Spleen (tissue), 11 donors: ENCODE results near the gene CPED1. TPM values are rescaled to one million over a fixed set of nuclear protein-coding genes. Genes with fewer than 3 reads are reported as not detected.

Experiments used
- DNase-seq: peaks from one replicate; pipeline ENCODE4 v3.0.0-alpha.2; 2020
- H3K27ac ChIP-seq, 8 donors: fragments of 200-600 bp; sonication (generic) in 7 of 8; 1 replicate in 4 of 8; 2 replicates in 4 of 8; pipeline versions ENCODE4 v1.5.0 to v1.8.0; 2016 to 2021; ENCODE audit warnings: inconsistent platforms in 4 of 8, mild to moderate bottlenecking in 4 of 8, moderate library complexity in 1 of 8
- H3K27me3 ChIP-seq, 7 donors: fragments of 200-600 bp; sonication (generic) in 6 of 7; replicated peaks in 1 of 7; 1 replicate in 4 of 7; 2 replicates in 3 of 7; pipeline versions ENCODE4 v1.5.0 to v1.8.0; 2016 to 2021; ENCODE audit warnings: inconsistent platforms in 3 of 7, mild to moderate bottlenecking in 1 of 7
- H3K36me3 ChIP-seq, 6 donors: fragments of 200-600 bp; sonication (generic) in 5 of 6; 1 replicate in 4 of 6; 2 replicates in 2 of 6; pipeline versions ENCODE4 v1.5.0 to v1.8.0; 2016 to 2021; ENCODE audit warnings: inconsistent platforms in 2 of 6
- H3K4me1 ChIP-seq, 6 donors: fragments of 200-600 bp; sonication (generic) in 5 of 6; 1 replicate in 3 of 6; 2 replicates in 3 of 6; pipeline versions ENCODE4 v1.5.0 to v1.8.0; 2016 to 2021; ENCODE audit warnings: inconsistent platforms in 3 of 6
- H3K4me3 ChIP-seq, 8 donors: fragments of 200-600 bp; sonication (generic) in 7 of 8; 1 replicate in 4 of 8; 2 replicates in 4 of 8; pipeline versions ENCODE4 v1.5.0 to v1.8.0; 2016 to 2021; ENCODE audit warnings: inconsistent platforms in 4 of 8, mild to moderate bottlenecking in 4 of 8, moderate library complexity in 2 of 8
- H3K9me3 ChIP-seq, 8 donors: fragments of 200-600 bp; sonication (generic) in 7 of 8; 1 replicate in 4 of 8; 2 replicates in 4 of 8; pipeline versions ENCODE4 v1.5.0 to v1.8.0; 2016 to 2021; ENCODE audit warnings: inconsistent platforms in 4 of 8
- POLR2A ChIP-seq, 3 donors: fragments of 450-650 bp; IDR thresholded peaks; one replicate each; pipeline ENCODE4 v1.5.1; 2017; ENCODE audit warnings: antibody characterized with exemption in 3 of 3, mild to moderate bottlenecking in 1 of 3
- POLR2AphosphoS5 ChIP-seq, 3 donors: sonication (generic); formaldehyde crosslinking; IDR thresholded peaks; one replicate each; pipeline ENCODE4 v1.5.1; 2017; ENCODE audit warnings: antibody characterized with exemption in 3 of 3
- WGBS, 5 donors: extraction: QIAGEN DNeasy Blood & Tissue Kit in 3 of 5; methylation state at CpG; one replicate each; pipeline versions ENCODE4 v1.1.5 to v1.1.7; 2013 to 2018; 5-methylcytosine and 5-hydroxymethylcytosine counted together
- intact Hi-C: fragments of 100-400 bp; cut with DNase I; formaldehyde crosslinking; loops from one replicate; pipeline ENCODE4 v1.15.0; 2023; ENCODE audit warnings: low total_unique reads
- polyA plus RNA-seq, 3 donors: library from polyadenylated mRNA; stranded (reverse); fragments of 200-250 nt; gene quantifications; one replicate each; pipeline ENCODE4 v1.2.1, GENCODE V29; 2013
- total RNA-seq, 7 donors: library from RNA; depleted of rRNA in 3 of 7; stranded (reverse); fragments of >200 nt in 3 of 7; fragmentation: NEBNext Ultra II Directional in 4 of 7; extraction: Animal tissue kit (Norgen Biotek cat#: 25700) in 4 of 7; gene quantifications; one replicate each; pipeline versions ENCODE4 v1.1.0 to v1.2.1, GENCODE V29; 2016 to 2021
- TF ChIP-seq, protein P1 (sequence below), 11 experiments: fragments of 200-600 bp in 7 of 11; fragments of 450-650 bp in 4 of 11; sonication (generic) in 4 of 11; IDR thresholded peaks in 8 of 11; conservative IDR thresholded peaks in 3 of 11; 1 replicate in 7 of 11; 2 replicates in 4 of 11; pipeline versions ENCODE4 v1.4.0 to v1.8.0; 2016 to 2021; ENCODE audit warnings: antibody characterized with exemption in 11 of 11, inconsistent platforms in 4 of 11, mild to moderate bottlenecking in 1 of 11
- donor health status: healthy with polysubstance abuse.
- donor health status: DM: no; HTN: no; CAD: no; lungs with moderate emphysema.
- donor health status: DM: no; HTN: no; CAD: no.
- donor health status: Bipolar disorder and iron deficiency.
- donor health status: healthy.
- donor health status: DM: no; HTN: no; CAD: no.
- donor health status: DM: yes; HTN: yes; CAD: no.

Gene CPED1
- total and polyA plus RNA-seq, 10 donors: 1.5 to 81.6 (median 38.6) TPM

GRCh38 chr7:121049897-121050296 lies 61.4 kb downstream of the CPED1 start:
- Histone ChIP-seq H3K27ac (peak overlapping the region in 6 of 8 donors; percentile 45 to 77 (median 64)), H3K4me1 (peaks cover 0 to 22% (median 2%) of the 10 kb centered on the region in 6 donors), H3K9me3 (no peaks in the 10 kb centered on the region), H3K27me3 (no peaks in the 10 kb centered on the region), H3K36me3 (no peaks in the 10 kb centered on the region), H3K4me3 (no peak overlapping the region)
- DNase-seq: no peak
- TF ChIP-seq, protein P1, sequence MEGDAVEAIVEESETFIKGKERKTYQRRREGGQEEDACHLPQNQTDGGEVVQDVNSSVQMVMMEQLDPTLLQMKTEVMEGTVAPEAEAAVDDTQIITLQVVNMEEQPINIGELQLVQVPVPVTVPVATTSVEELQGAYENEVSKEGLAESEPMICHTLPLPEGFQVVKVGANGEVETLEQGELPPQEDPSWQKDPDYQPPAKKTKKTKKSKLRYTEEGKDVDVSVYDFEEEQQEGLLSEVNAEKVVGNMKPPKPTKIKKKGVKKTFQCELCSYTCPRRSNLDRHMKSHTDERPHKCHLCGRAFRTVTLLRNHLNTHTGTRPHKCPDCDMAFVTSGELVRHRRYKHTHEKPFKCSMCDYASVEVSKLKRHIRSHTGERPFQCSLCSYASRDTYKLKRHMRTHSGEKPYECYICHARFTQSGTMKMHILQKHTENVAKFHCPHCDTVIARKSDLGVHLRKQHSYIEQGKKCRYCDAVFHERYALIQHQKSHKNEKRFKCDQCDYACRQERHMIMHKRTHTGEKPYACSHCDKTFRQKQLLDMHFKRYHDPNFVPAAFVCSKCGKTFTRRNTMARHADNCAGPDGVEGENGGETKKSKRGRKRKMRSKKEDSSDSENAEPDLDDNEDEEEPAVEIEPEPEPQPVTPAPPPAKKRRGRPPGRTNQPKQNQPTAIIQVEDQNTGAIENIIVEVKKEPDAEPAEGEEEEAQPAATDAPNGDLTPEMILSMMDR (IDR thresholded peaks at IDR 0.05 in 8 of 11, conservative IDR thresholded peaks at IDR 0.05 in 3 of 11): no peak
- intact Hi-C loops: no loop called here

DNA sequence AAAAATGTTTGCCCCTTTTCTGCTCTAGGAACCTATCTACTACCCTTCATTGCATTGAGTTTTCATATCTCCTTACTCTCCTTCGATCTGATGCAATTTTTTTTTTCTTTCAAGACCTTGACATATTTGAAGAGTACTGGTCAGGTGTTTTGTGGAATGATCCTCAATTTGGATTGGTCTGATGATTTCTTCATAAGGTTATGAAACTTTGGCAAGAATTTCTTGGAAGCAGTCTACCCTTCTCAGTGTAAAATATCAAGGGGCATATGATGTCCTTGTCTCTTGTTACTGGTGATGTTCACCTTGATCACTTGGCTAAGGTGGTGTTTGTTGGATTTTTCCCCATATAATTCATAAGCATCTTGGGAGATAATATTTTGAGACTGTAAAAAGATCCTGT lies 64.7 kb downstream of the CPED1 start:
- H3K36me3 ChIP-seq: no peaks in the 10 kb centered on the region
- DNase-seq: no peak
- H3K9me3 ChIP-seq: no peaks in the 10 kb centered on the region
- 77 to 93% (median 86%) methylated on average over 1 of the region's 1 CpG for WGBS, 5 donors
- peaks cover 0 to 14% (median 2%) of the 10 kb centered on the region in 6 donors for H3K4me1 ChIP-seq
- intact Hi-C loops: no loop called here
- H3K4me3 ChIP-seq: no peak overlapping the region
- TF ChIP-seq, protein P1 (IDR thresholded peaks at IDR 0.05 in 8 of 11, conservative IDR thresholded peaks at IDR 0.05 in 3 of 11): no peak
- TF ChIP-seq POLR2A (IDR thresholded peaks at IDR 0.05): no peak
- no peak for TF ChIP-seq POLR2AphosphoS5 (IDR thresholded peaks at IDR 0.05)
- no peak overlapping the region for H3K27ac ChIP-seq
- no peaks in the 10 kb centered on the region for H3K27me3 ChIP-seq

GRCh38 chr7:121054925-121055324 lies 66.4 kb downstream of the CPED1 start:
- DNase-seq: no peak
- Histone ChIP-seq H3K4me1 (peaks cover 0 to 3% (median 0%) of the 10 kb centered on the region in 6 donors), H3K36me3 (no peaks in the 10 kb centered on the region), H3K27ac (no peak overlapping the region), H3K4me3 (no peak overlapping the region), H3K27me3 (no peaks in the 10 kb centered on the region), H3K9me3 (peaks cover 0 to under 1% (median 0%) of the 10 kb centered on the region in 8 donors)
- intact Hi-C loops: no loop called here
- TF ChIP-seq POLR2AphosphoS5 (IDR thresholded peaks at IDR 0.05) (no peak), POLR2A (IDR thresholded peaks at IDR 0.05) (no peak)
- TF ChIP-seq, protein P1 (IDR thresholded peaks at IDR 0.05 in 8 of 11, conservative IDR thresholded peaks at IDR 0.05 in 3 of 11): no peak
- WGBS, 5 donors: 26 to 46% (median 33%) methylated on average over 1 of the region's 1 CpG

- WGBS, 5 donors: 86 to 96% (median 95%) methylated on average over 5 of the region's 5 CpGs
Observed at GRCh38 chr7:121057878-121058277, 69.4 kb downstream of the CPED1 start.

More at GRCh38 chr7:121057878-121058277, 69.4 kb downstream of the CPED1 start:
- no peak overlapping the region for H3K27ac ChIP-seq
- no peak overlapping the region for H3K4me3 ChIP-seq
- no peak for DNase-seq
- peaks cover 0 to 3% (median 0%) of the 10 kb centered on the region in 8 donors for H3K9me3 ChIP-seq
- no peaks in the 10 kb centered on the region for H3K4me1 ChIP-seq
- H3K36me3 ChIP-seq: no peaks in the 10 kb centered on the region
- intact Hi-C loops: no loop called here
- no peaks in the 10 kb centered on the region for H3K27me3 ChIP-seq
- TF ChIP-seq POLR2A (IDR thresholded peaks at IDR 0.05): no peak
- TF ChIP-seq, protein P1 (IDR thresholded peaks at IDR 0.05 in 8 of 11, conservative IDR thresholded peaks at IDR 0.05 in 3 of 11): no peak
- no peak for TF ChIP-seq POLR2AphosphoS5 (IDR thresholded peaks at IDR 0.05)
